Activated naive CD4-positive, alpha-beta T cell treated with Interleukin-2 at 50 U/mL for 16 hours (primary cell): ENCODE results near the gene OVCA2.
A peak's percentile ranks its signal among the peaks of the same experiment; 100 is the strongest.

Experiments
- DNase-seq: peaks from one replicate; pipeline ENCODE4 v3.0.0-alpha.2; 2020

Gene OVCA2

DNA sequence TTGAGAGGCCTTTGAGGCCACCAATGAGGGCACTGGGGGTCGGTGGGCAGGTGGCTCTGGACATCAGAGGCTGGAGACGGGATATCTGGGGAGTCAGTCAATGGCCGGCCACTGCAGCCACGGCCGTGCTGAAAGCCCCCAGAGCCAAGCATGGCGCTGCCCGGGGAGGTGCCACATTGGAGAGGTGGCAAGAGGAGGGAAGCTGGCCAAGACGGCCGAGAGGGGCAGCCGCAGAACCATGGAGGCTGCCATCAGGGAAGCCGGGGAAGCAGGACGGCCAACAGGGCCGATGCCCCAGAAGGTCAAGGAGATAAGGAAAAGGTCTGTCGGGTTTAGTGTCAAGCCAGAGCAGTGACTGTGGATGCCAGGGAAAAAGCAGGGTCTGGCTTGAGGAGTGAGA, 26.5 kb upstream of the OVCA2 start:
- no peak for DNase-seq

DNA sequence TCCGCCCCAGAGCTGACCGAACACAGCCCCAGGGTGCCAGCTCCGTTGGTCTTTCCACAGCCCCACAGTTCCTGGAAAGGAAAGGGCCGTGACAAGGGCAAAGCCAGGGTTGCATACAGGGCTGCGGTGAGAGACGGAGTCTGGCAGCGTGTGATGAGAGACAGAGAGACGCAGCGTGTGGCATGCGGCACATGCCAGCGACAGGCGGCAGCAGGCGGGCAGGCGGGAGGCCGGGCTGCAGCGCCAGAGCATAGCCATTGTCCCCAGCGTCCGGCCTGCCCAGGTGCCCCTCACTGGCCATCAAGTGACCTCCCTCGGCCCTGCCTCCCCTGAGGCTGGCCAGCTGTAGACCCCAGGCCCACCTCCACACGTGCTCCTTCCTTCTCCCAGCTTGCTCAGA, 25.3 kb upstream of the OVCA2 start:
- no peak for DNase-seq

DNA sequence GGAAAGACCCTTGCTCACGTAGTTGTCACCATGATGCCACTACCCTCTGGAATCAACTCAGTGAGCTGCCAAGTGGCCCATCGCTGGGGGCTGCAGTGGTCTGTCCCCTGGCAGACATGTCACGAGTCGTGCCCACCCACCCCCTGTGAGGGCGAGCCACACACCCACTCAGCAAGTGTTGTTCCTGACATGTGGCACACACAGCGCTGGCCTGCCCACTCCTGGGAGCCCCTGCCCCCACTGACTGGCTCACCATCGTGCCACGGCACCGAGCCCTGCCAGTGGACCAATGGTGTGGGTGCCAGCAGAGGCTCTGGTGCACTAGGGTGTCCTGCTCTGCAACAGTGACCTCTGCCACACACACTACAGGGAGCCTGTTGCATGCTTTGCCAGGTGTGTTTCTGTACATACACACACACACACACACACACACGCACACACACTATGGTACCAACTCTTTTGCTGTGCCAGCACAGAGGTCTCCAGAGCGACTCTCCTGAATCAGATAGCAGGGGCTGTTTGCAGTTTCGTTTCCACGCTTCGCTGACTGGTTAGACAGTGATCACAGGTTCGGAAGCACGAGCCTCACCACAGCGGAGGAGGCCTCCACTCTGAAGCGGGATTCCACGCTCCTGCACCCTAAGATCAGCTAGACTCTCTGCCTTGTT, 24.4 kb upstream of the OVCA2 start:
- no peak for DNase-seq

DNA sequence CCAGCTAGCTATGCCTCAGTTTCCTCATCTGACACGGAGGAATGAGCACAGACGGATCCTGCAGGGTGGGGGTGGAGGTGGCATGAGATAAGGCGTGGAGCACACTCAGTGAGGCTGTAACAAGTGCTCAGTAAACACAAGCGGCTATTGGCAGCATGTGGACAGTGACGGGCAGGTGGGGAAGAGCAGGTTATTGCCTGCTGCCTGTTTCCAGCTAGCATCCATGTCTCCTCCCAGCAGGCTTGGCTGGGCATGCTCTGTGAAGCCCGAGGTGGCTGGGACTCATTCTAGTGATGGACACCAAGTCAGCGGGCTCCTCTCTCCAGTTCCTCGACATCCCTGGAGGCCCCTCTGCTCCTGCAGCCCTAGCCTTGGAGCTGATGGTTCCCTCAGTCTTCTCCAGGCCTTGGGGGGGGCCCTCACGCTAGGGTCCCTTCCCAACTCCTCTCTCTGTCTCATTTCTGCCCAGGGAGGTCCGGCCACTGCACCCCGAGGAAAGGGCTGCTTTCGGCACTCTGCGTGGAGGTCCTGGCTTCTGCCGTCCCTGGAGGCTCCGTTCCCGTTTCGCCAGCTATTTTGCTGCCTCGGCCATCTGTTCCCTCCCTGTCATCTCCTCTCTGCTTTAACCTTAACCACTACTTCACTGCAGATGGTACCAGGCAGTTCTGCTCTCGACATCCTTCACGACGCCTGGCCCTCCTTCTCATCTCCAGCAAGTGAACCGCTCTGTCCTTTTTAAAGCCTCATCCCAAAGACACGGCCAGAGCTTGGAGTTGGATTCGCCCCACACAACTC, 22.9 kb upstream of the OVCA2 start:
- no peak for DNase-seq

DNA sequence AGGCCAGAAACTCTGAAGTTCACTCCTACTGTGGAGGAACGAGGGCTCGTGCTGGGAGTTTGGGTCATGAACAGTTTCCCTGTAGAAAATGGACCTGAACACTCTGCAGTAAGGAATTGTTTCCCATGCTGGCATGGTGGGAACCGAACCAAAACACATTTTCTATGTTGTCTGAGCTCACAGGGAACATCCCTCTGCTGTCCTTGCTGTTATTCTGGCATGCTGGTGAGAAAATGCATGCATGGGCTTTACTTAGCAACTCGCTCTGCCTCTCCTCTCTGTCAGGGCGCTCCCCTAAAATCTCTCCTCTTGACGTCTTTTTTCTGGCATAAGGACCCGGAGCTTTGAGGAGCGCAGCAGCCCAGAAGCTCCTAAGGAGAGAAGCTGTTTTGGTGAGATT, 22.1 kb upstream of the OVCA2 start:
- DNase-seq = no peak

DNA sequence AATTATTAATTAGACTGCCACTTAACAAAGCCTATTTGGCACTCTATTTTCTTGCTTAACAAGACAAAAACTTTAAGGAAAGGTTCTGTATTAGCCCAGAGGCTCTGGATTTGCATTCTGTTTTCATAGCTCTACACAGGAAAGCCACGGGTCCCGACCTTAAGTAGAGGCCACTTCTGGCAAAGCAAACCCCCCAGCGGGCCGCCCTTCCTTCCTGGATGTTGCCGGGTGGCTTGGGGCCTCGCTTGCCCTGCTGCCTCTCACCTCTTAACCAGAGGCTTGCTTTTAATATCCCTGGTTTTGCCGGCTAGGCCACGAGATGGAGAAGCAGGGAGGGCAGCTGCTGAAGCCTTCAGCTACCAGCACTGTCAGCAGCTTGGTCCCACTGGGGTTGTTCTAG, 21.1 kb upstream of the OVCA2 start:
- no peak for DNase-seq

DNA sequence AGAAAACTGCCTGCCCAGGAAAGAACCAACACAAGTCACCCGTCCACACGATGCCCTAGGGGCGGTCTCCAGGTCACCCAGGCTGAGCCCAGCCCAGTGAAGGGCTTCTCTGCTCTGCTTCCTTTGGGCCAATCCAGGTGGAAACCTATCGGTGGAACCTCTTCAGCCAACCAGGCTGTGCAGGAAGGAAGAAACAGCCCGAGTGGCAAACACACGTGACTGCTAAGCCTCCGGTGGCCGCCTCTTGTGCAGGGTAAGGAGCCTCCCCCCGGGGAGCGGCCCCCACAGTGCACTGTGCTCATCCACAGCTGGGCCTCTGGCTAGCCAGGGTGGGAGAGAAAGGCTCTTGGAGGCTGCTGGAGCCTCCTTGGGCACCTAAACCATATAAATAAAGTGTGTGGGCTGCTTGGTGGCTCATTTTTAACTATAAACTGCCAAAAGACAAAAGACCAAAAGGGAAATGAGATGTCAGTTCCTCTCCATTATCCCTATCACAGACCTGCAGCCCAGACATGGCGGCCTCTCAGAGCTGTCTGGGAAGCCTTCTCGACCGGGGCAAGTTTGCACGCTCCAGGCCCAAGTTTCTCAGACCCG, 19.1 kb upstream of the OVCA2 start:
- no peak for DNase-seq

DNA sequence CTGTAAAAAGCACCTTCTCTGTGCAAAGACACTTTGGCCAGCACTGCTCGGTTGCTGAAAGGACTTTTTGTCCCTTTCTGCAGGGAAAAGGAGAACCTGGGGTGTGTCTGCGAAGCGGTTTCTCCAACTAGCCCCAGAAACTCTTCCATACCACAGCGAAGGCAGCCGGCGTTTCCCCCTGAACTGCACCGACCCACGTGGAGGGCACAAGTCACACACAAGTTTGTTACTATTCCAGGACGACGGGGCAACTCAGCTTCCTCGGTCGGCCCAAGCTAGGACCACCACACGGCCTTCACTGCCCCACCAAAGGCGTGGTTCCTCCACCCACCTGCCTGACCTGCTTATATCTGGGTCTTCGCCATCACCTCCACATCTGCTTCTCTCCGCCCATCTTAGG, 18.6 kb upstream of the OVCA2 start:
- no peak for DNase-seq

DNA sequence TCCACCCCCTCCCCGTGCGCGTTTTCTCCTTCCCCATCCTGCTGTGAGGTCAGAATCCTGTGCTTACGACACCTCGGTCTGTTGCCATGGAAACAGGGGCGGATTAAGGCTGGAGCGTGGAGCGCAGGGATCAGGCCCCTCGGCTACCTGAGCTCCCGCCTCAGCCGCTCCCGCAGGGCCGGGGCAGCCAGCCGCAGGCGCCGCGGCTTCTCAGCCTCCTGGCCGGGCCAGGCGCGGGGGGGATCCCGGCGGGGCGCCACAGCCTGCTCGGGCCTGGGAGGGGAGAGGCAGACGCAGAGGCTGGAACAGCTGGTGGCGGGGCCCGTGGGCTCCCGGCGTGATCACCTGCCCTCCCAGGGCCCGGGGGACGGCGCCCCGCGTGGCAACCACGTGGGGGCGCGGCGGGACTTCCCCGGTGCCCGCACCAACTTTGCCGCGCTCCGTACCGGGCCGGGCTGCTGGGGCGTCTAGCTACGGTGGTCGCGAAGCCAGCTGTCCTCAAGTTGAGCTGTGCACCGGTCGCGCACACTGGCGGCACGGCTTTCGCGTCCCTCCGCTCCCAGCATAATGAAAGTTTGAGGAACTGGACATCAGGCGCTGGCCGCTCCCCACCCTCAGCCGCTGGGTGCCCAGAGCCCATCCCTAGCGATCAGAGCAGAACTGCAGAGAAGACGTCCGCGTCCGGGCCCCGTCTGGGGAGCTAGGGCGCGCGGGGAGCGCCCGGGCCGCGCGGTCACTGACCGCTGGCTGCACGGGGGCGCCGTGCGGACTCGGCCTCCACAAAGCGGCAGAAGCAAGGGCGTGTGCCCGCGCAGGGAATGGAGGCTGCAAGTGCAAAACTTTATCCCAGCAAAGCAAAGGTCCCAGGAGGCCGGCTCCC, 17.9 kb upstream of the OVCA2 start:
- peak; percentile 42 for DNase-seq

DNA sequence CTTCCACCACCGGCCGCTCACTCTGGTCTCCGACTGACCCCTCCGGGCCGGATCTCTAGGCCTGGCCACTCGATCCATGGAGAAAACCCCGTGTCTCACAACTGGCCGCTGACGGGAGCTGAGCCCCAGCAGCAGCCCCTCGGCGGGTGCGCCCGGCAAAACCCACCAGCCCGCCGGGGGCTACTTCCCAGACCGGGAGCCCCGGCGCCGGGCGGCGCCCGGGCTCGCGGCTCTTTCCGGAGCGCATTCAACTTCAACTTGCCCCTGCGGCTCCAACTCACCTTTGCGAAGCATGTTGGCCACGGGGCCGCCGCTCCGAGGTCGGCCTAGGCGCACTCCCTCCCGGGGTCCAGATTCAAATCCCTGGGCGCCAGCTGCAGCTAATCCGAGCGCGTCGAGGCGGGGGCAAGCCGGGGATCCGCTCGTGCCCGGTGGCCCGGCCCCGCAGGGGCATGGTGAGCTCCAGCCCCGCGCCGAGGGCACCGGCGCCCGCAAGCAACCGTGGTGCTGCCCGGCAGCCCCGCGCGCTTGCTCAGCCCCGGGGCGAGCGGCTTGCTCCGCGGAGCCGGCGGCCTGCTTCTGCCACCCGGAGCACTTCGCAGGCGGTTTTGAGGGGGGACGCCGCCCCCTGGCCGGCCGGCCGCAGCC, 17.1 kb upstream of the OVCA2 start:
- DNase-seq = no peak

DNA sequence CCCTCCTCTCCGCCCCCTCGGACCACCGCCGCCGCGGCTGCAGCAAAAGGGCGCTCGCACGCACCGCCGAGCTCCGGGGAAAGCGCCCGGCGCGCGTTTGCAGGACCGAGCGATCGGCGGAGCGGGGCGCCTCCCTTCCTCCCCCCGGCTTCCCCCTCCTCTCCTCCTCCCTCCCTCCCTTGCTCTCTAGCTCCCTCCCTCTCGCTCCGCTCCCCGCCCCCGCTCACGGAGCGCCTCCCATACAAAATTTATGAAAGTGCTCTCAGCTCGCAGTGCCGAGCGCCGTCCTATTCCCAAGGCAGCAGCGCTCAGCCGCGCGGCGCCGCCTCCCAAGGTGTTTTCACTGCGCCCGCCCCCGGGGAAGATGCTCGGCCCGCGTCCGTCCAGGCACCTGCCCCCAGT, 16.6 kb upstream of the OVCA2 start, which contains the start of gene RTN4RL1:
TSS of gene RTN4RL1 (minus strand) at position 115 of the 402 bp plus-strand sequence. CDS start 469 bp downstream, outside the sequence.
- peak; percentile 79 for DNase-seq

DNA sequence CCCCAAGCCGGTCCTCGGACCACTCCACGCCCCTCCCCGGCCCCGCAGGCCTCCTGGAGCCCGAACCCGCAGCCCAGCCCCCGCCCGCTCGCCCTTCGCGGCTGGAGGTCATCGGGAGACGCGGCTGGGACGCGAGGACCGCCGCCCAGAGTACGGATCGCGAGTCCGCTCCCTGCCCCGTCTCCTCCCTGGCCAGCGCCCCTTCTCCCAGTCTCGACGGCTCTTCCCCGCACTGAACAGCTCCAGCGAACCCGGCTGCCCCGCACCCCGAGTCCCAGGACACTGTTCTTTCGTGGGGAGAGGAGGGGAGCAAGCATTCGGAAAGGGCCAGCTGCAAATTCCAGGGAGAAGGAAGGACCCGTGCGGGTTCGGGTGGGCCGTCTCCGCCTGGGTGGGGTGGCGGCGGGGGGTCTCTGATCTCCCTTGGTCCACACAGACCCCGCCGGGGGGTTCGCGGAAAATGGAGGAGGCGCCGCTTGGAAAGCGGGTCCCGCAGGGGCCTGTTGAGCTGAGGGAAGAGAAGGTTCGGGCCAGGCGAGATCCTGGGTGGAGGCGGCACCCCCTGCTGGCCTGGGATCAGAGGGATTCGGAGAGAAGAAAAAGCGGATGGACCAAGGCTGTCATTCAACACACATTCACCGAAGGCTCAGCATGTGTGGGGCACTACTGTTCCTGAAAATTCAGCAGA, 16.1 kb upstream of the OVCA2 start:
- DNase-seq = peak; percentile 19

DNA sequence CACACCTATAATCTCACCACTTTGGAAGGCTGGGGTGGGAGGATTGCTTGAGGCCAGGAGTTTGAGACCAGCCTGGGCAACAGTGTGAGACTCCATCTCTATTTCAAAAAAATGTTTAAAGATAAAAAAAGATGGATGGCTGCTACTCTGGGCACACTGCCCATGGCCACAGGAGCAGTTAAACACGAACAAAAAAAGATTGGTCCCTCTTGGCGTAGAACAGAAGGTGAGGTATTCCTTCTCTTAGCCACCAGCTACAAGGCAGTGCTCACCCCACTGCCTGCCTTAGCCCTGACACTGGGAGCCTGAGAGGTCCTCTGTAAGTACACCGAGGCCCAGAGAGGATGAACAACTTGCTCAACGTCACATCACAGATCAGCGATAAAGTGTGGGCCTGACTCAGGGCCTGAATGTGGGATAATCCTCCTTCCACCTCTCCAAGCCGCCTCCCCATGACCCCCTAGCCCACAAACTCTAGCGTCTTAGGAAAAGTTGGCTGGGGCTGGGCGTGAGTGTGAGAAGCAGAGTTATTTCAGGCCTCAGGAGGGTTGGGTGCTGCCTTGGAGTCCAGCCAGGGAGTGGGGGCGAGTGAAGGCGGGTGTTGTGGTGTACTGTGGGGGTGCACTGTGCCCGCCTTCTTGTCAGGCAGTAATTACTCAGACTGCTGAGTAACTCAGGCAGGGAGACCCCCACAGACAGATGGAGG, 14.1 kb upstream of the OVCA2 start:
- no peak for DNase-seq

DNA sequence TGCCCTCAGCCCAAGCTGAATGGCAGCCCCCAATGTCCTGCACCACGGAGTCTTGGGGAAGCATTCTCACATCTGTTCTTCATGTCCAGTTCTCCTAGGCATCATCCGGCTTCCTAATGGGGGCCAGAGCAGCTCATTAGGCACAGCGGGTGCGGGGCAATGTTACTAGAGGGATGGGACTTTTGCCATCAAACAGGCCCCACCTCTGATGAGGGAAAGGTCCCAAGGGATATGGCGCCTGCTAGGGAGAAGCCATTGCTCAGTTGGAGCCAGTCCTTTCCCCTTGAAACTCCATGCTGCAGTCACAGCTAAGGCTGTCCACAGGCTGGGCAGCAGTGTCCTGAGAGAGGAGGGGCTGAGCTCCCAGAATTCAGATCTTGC, 13.6 kb upstream of the OVCA2 start:
- no peak for DNase-seq

DNA sequence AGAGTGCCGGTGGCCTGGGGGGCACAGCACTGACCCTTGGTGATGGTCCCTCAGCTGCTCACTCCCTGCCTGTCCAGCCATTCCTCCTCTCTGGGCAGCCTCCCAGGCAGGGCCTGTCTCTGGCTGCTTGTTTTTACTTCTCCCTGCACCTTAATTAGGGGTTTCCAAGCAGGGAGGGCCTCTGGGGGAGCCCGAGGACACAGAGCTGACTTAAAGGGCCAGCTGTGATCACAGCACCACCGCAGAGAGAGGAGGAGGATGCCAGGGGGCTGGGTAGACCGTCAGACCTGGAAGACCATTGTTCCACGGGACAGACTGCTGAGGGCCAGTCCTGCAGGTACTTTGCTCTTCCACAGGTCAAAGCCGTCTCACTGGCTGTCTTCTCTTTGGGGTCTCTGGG, 13.1 kb upstream of the OVCA2 start:
- no peak for DNase-seq

DNA sequence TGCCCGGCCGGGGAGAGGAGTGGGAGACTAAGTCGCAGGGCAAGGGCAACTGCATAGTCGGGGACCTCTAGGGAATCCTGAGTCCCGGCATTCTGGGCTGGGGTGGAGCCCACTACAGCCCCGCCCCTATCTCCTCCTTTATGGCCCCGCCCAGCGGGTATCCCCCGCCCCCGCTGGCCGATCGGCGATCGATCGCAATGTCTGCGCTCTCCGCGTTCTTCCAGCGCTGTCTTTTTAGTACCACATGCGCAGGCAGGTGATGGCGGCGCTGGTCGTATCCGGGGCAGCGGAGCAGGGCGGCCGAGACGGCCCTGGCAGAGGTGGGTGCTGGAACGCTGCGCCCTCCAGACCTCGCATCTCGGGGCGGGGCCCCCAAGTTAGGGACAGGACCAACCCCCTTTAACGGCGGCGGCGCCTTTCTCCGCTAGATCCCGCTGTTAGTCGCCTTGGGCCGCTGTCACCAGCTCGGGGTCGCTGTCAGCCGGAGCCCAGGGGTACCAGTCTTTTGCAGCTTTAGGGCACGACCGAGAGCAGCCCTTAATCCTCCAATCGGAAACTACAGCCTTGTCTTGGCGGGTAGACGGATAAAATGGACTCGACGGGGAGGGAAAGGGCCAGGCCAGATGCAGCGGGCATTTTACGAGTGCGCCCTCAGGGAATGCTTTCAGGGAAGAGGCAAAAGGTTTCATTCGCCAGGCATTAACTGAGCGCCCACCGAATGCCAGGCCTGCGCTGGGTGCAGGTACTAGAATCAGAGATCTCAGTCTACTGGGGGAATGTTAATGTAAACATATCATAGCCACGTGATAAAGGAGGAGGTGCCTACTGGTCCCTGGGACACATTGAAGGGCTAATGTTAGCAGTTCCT, 11.7 kb upstream of the OVCA2 start, which contains the start of gene DPH1:
TSS of gene DPH1 (plus strand) at position 243 of the 868 bp plus-strand sequence. CDS start at position 260, 17 bp downstream.
- DNase-seq = peak; percentile 88

DNA sequence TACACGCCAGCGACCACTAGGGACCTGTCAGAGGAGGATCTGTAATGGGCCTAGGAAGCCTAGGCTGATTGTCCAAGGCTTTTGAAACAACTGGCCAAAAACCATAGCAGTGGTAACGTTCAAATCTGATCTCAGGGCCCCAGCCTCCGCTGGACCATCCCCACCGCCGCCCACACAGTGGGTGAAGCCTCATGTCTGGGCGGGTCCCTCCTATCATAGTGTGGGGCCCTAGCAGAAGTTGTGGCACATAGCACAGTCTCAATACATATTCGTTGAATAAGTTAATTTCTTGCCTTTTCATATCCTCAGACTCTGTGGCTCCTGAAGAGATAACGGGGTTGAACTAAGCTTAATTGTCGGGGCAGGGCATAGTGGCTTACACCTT, 11.1 kb upstream of the OVCA2 start:
- DNase-seq = peak; percentile 64

DNA sequence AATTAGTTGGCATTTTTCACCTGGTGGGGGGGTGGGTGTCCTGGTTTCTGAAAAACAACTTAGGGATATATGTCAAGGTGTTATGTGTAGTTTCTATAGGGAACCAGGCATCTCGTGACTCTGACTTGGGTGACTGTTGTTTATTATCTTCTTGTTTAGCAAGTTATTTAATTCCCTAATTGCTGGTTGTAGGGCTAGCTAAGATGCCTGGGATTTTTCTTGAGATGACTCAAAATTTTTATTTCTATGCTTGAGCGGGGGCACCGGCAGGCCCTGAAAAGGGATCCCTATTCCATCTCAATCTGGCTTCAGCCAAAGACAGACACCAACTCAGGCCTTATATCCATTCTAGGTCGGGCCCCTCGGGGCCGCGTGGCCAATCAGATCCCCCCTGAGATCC, 8.7 kb upstream of the OVCA2 start:
- no peak for DNase-seq

DNA sequence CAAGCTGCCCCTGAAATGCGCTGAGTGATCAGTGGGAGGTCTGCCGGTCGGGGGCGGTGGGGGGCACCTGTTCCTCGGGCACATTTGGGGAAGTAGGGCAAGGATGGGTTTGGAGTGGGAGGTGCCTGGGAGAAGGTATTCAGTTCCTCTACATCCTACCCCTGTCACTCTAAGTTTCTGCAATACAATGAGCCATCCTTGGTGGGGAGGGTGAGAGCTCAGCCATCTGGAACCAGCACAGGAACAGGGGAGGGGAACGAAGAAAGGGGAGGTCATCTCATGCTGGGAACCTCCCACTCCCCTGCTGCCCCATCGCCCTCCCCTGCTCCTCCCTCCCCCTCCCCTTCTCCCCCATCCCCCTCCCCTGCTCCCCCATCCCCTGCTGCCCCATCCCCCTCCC, 7.7 kb upstream of the OVCA2 start:
- no peak for DNase-seq
